HG03060 (cell line): Measurements from ENCODE around the gene CCSER1.
"Not testable (repeated sequence)": the region's sequence is repeated elsewhere in the genome, so short reads cannot be mapped to it uniquely, and the experiment has no call there.

Source experiments
- ATAC-seq: cut with Tn5 transposase; IDR thresholded peaks from one replicate; pipeline ENCODE4 v1.9.1; 2021; ENCODE audit warnings: low read depth, moderate number of reproducible peaks; ENCODE audit not compliant: unreplicated experiment

CCSER1 gene

GRCh38 chr4:90883519-90883918 is 756.3 kb downstream of the CCSER1 start:
- ATAC-seq: no peak

- no peak for ATAC-seq
Observed at GRCh38 chr4:90888571-90888970, 761.4 kb downstream of the CCSER1 start.

- no peak for ATAC-seq
Observed at GRCh38 chr4:90889171-90889570, 762.0 kb downstream of the CCSER1 start.

- ATAC-seq: not testable (repeated sequence)
Observed at GRCh38 chr4:90903413-90903812, 776.2 kb downstream of the CCSER1 start.

GRCh38 chr4:90904021-90904420 is 776.8 kb downstream of the CCSER1 start:
- no peak for ATAC-seq

GRCh38 chr4:90906239-90906638 is 779.0 kb downstream of the CCSER1 start:
- ATAC-seq: no peak

GRCh38 chr4:90911724-90912434 is 784.7 kb downstream of the CCSER1 start:
- not testable (repeated sequence) for ATAC-seq

- no peak for ATAC-seq
Observed at GRCh38 chr4:90922174-90922573, 795.0 kb downstream of the CCSER1 start.

- ATAC-seq: no peak
Observed at GRCh38 chr4:90926957-90927356, 799.8 kb downstream of the CCSER1 start.

- ATAC-seq: no peak
Observed at GRCh38 chr4:90943311-90943710, 816.1 kb downstream of the CCSER1 start.

GRCh38 chr4:90946945-90947344 is 819.8 kb downstream of the CCSER1 start:
- no peak for ATAC-seq

- ATAC-seq: no peak
Observed at GRCh38 chr4:90950385-90950841, 823.2 kb downstream of the CCSER1 start.

- no peak for ATAC-seq
Observed at GRCh38 chr4:90951037-90951436, 823.8 kb downstream of the CCSER1 start.

- no peak for ATAC-seq
Observed at GRCh38 chr4:90958256-90958895, 831.2 kb downstream of the CCSER1 start.

- ATAC-seq: no peak
Observed at GRCh38 chr4:90960433-90960832, 833.2 kb downstream of the CCSER1 start.

- ATAC-seq: no peak
Observed at GRCh38 chr4:90960840-90961239, 833.6 kb downstream of the CCSER1 start.

GRCh38 chr4:90970021-90970420 is 842.8 kb downstream of the CCSER1 start:
- no peak for ATAC-seq

GRCh38 chr4:90977726-90978125 is 850.5 kb downstream of the CCSER1 start:
- no peak for ATAC-seq

GRCh38 chr4:90979556-90979955 is 852.4 kb downstream of the CCSER1 start:
- ATAC-seq: no peak

- ATAC-seq: no peak
Observed at GRCh38 chr4:90982813-90983212, 855.6 kb downstream of the CCSER1 start.

GRCh38 chr4:90990284-90990683 is 863.1 kb downstream of the CCSER1 start:
- no peak for ATAC-seq

GRCh38 chr4:90992213-90992612 is 865.0 kb downstream of the CCSER1 start:
- ATAC-seq: no peak
